Measurements from ENCODE around the gene TAF9B. TPM values are rescaled to one million over a fixed set of nuclear protein-coding genes. Genes with fewer than 3 reads are reported as not detected.
"Not testable (repeated sequence)": the region's sequence is repeated elsewhere in the genome, so short reads cannot be mapped to it uniquely, and the experiment has no call there.

The TAF9B gene
- total and polyA plus RNA-seq, 10 donors = 7.0 to 16.0 (median 12.6) TPM

DNA sequence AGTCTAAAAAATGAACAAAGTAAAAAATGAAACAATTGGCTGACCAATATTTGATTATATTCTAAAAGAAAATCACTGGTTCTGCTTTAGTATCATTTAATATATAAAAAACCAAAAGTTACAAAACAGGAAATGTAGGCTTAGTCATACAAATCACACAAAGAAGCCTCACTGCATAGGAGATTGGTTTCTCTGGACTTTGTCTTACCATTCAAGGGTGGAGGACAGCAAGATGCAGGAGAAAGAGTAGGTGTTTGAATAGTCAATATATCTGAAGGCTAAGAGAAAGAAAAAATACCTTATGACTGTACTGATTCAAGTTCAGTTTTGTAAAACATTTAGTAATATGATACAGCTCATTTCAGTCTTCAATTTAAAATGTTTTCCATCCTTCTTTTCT lies 28.6 kb upstream of the TAF9B start:
- no peaks in the 10 kb centered on the region for H3K27me3 ChIP-seq (replicated peaks in 1 of 7)
- DNase-seq = no peak
- TF ChIP-seq POLR2A (IDR thresholded peaks at IDR 0.05) (no peak), POLR2AphosphoS5 (IDR thresholded peaks at IDR 0.05) (no peak)
- TF ChIP-seq, protein P1, sequence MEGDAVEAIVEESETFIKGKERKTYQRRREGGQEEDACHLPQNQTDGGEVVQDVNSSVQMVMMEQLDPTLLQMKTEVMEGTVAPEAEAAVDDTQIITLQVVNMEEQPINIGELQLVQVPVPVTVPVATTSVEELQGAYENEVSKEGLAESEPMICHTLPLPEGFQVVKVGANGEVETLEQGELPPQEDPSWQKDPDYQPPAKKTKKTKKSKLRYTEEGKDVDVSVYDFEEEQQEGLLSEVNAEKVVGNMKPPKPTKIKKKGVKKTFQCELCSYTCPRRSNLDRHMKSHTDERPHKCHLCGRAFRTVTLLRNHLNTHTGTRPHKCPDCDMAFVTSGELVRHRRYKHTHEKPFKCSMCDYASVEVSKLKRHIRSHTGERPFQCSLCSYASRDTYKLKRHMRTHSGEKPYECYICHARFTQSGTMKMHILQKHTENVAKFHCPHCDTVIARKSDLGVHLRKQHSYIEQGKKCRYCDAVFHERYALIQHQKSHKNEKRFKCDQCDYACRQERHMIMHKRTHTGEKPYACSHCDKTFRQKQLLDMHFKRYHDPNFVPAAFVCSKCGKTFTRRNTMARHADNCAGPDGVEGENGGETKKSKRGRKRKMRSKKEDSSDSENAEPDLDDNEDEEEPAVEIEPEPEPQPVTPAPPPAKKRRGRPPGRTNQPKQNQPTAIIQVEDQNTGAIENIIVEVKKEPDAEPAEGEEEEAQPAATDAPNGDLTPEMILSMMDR (IDR thresholded peaks at IDR 0.05 in 8 of 11, conservative IDR thresholded peaks at IDR 0.05 in 3 of 11) = no peak
- no peak overlapping the region for H3K27ac ChIP-seq
- intact Hi-C loops (cut with DNase I; ENCODE audit: low total_unique reads) = no loop called here
- H3K4me3 ChIP-seq = no peak overlapping the region
- H3K9me3 ChIP-seq = no peaks in the 10 kb centered on the region
- H3K36me3 ChIP-seq = no peaks in the 10 kb centered on the region
- H3K4me1 ChIP-seq = no peaks in the 10 kb centered on the region

DNA sequence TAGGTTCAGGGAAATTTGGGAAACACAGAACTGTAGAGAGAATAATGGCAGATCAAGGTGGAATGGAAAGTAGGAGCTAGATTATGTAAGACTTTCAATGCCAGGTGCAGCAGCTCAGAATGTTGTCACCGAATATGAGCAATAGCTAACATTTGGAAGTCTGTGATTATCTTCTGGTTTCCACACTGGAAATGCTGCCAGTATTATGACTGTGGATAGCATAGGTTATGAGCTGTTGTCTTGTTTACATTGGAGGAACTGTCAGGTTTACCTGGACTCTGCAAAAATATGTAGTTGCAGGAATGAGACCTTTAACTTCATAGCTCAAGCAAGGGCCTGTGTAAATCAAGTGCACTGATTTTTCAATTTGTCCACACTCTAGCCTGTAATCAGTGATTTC lies 26.0 kb upstream of the TAF9B start:
- no peak overlapping the region for H3K27ac ChIP-seq
- no peaks in the 10 kb centered on the region for H3K36me3 ChIP-seq
- WGBS, 5 donors = 68 to 100% (median 83%) methylated on average over 1 of the region's 1 CpG
- no peak overlapping the region for H3K4me3 ChIP-seq
- intact Hi-C loops (cut with DNase I; ENCODE audit: low total_unique reads) = no loop called here
- no peaks in the 10 kb centered on the region for H3K9me3 ChIP-seq
- no peaks in the 10 kb centered on the region for H3K4me1 ChIP-seq
- TF ChIP-seq POLR2AphosphoS5 (IDR thresholded peaks at IDR 0.05) (no peak), POLR2A (IDR thresholded peaks at IDR 0.05) (no peak)
- TF ChIP-seq, protein P1 (IDR thresholded peaks at IDR 0.05 in 8 of 11, conservative IDR thresholded peaks at IDR 0.05 in 3 of 11) = no peak
- DNase-seq = no peak
- H3K27me3 ChIP-seq (replicated peaks in 1 of 7) = no peaks in the 10 kb centered on the region

DNA sequence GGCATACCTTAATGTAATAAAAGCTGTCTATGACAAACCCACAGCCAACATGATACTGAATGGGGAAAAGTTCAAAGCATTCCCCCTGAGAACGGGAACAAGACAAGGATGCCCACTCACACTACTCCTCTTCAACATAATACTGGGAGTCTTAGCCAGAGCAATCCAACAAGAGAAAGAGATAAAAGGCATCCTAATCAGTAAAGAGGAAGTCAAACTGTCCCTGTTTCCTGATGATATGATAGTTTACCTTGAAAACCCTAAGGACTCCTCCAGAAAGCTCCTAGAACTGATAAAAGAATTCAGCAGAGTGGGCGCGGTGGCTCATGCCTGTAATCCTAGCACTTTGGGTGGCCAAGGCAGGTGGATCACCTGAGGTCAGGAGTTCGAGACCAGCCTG lies 23.7 kb upstream of the TAF9B start:
- H3K27me3 ChIP-seq (replicated peaks in 1 of 7) = peaks cover 0 to 12% (median 0%) of the 10 kb centered on the region in 7 donors
- H3K9me3 ChIP-seq; intact Hi-C loops (cut with DNase I; ENCODE audit: low total_unique reads); H3K4me3 ChIP-seq; H3K27ac ChIP-seq; H3K36me3 ChIP-seq; DNase-seq; H3K4me1 ChIP-seq: not testable (repeated sequence)
- WGBS, 5 donors = 52 to 92% (median 67%) methylated on average over 4 of the region's 4 CpGs

DNA sequence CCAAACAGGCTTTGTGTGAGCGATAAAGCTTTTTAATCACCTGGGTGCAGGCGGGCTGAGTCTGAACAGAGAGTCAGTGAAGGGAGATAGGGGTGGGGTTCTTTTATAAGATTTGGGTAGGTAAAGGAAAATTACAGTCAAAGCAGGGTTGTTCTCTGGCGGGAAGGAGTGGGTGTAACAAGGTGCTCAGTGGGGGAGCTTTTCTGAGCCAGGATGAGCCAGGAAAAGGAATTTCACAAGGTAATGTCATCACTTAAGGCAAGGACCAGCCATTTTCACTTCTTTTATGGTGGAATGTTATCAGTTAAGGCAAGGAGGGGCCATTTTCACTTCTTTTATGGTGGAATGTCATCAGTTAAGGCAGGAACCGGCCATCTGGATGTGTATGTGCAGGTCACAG lies 21.3 kb upstream of the TAF9B start:
- H3K4me3 ChIP-seq = not testable (repeated sequence)

DNA sequence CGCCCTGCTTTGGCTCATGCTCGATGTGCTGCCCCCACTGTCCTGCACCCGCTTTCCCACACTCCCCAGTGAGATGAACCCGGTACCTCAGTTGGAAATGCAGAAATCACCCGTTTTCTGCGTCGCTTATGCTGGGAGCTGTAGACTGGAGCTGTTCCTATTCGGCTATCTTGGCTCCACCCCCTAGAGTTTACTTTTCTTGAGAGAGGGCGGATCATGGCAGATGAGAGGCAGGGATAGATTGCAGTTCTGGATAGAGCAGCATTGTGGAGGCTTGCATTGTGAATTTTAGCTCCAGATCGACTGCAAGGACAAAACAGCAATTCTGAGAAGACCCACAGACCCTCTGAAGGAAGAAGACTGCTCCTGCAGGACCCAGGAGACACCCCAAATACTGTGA lies 18.4 kb upstream of the TAF9B start:
- H3K36me3 ChIP-seq; intact Hi-C loops (cut with DNase I; ENCODE audit: low total_unique reads); H3K9me3 ChIP-seq; H3K4me3 ChIP-seq; H3K27ac ChIP-seq; DNase-seq; H3K4me1 ChIP-seq: not testable (repeated sequence)
- 78 to 94% (median 89%) methylated on average over 8 to 10 of the region's 10 CpGs for WGBS, 5 donors
- H3K27me3 ChIP-seq (replicated peaks in 1 of 7) = peaks cover 0 to 21% (median 0%) of the 10 kb centered on the region in 7 donors

More for the DNA sequence above, 21.3 kb upstream of the TAF9B start:
- 66 to 97% (median 89%) methylated on average over 4 of the region's 4 CpGs for WGBS, 5 donors
- H3K27ac ChIP-seq; H3K4me1 ChIP-seq; DNase-seq; H3K9me3 ChIP-seq; H3K36me3 ChIP-seq; intact Hi-C loops (cut with DNase I; ENCODE audit: low total_unique reads): not testable (repeated sequence)
- H3K27me3 ChIP-seq (replicated peaks in 1 of 7) = peaks cover 0 to 21% (median 0%) of the 10 kb centered on the region in 7 donors

DNA sequence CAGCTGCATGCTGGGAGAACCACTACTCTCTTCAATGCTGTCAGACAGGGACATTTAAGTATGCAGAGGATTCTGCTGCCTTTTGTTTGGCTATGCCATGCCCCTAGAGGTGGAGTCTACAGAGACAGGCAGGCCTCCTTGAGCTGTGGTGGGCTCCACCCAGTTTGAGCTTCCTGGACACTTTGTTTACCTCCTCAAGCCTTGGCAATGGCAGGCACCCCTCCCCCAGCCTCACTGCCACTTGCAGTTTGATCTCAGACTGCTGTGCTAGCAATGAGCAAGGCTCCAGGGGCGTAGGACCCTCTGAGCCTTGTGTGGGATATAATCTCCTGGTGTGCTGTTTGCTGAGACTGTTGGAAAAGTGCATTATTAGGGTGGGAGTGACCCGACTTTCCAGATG lies 17.9 kb upstream of the TAF9B start:
- H3K27ac ChIP-seq; H3K4me3 ChIP-seq; H3K9me3 ChIP-seq; DNase-seq; intact Hi-C loops (cut with DNase I; ENCODE audit: low total_unique reads); H3K36me3 ChIP-seq; H3K4me1 ChIP-seq: not testable (repeated sequence)
- H3K27me3 ChIP-seq (replicated peaks in 1 of 7) = peaks cover 0 to 21% (median 0%) of the 10 kb centered on the region in 7 donors
- 66 to 85% (median 77%) methylated on average over 2 of the region's 2 CpGs; no CpG with 5 or more reads in 1 of the 5 donors for WGBS, 5 donors

DNA sequence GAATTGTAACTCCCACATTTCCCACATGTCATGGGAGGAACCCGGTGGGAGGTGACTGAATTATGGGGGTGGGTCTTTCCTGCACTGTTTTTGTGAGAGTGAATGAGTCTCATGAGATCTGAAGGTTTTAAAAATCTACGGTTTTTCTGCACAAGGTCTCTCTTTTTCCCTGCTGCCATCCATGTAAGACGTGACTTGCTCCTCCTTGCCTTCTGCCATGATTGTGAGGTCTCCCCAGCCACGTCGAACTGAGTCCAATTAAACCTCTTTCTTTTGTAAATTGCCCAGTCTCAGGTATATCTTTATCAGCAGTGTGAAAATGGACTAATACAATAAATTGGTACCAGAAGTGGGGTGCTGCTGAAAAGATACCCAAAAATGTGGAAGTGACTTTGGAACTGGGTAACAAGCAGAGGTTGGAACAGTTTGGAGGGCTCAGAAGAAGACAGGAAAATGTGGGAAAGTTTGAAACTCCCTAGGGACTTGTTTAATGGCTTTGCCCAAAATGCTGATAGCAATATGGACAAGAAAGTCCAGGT lies 7.6 kb upstream of the TAF9B start:
- intact Hi-C loops (cut with DNase I; ENCODE audit: low total_unique reads); H3K27ac ChIP-seq; DNase-seq; H3K36me3 ChIP-seq; H3K4me3 ChIP-seq; H3K4me1 ChIP-seq; H3K27me3 ChIP-seq (replicated peaks in 1 of 7): not testable (repeated sequence)
- 87 to 98% (median 92%) methylated on average over 5 of the region's 5 CpGs for WGBS, 5 donors
- peaks cover 0 to 34% (median 20%) of the 10 kb centered on the region in 8 donors for H3K9me3 ChIP-seq

Measured in spleen (tissue), 11 donors.